SK-N-MC (cell line): ENCODE results near the gene XCL1.

Experiments
- DNase-seq: peaks from one replicate; pipeline ENCODE4 v3.0.0-alpha.2; 2011; ENCODE audit warnings: low read depth, low spot score
- H3K27ac ChIP-seq: fragments of 200-600 bp; sonication (generic); 2 replicates; pipeline ENCODE4 v1.5.1; 2016; ENCODE audit warnings: mixed run types
- H3K36me3 ChIP-seq: fragments of 200-600 bp; sonication (generic); 2 replicates; pipeline ENCODE4 v1.6.1; 2017; ENCODE audit warnings: antibody characterized with exemption, low read length, mixed read lengths; ENCODE audit not compliant: insufficient read depth
- H3K4me3 ChIP-seq: fragments of 200-600 bp; sonication (generic); 2 replicates; pipeline ENCODE4 v1.5.1; 2016
- H3K9ac ChIP-seq: fragments of 200-600 bp; sonication (generic); 2 replicates; pipeline ENCODE4 v1.8.0; 2017; ENCODE audit warnings: mixed run types, mixed read lengths; ENCODE audit not compliant: insufficient read length
- H3K9me3 ChIP-seq: fragments of 200-600 bp; sonication (generic); 2 replicates; pipeline ENCODE4 v1.6.1; 2017; ENCODE audit warnings: low read depth, mild to moderate bottlenecking, antibody characterized with exemption, low read length, moderate library complexity, mixed read lengths
- EZH2 ChIP-seq: fragments of 200-600 bp; sonication (generic); IDR thresholded peaks from one replicate; pipeline ENCODE4 v1.6.1; 2017; ENCODE audit warnings: antibody characterized with exemption
- FOXP2 ChIP-seq: optimal IDR thresholded peaks from 2 replicates; pipeline ENCODE3; 2011; ENCODE audit warnings: mild to moderate bottlenecking, moderate library complexity; ENCODE audit not compliant: insufficient read depth; ENCODE audit errors: extremely low read length, control extremely low read depth
- POLR2AphosphoS5 ChIP-seq: IDR thresholded peaks from 2 replicates; pipeline ENCODE4 v1.6.1; 2012; ENCODE audit warnings: mild to moderate bottlenecking, low read depth, low read length, borderline replicate concordance

The XCL1 gene

GRCh38 chr1:168598125-168598524 is 21.7 kb downstream of the XCL1 start:
- no peak overlapping the region for H3K4me3 ChIP-seq
- no peak for TF ChIP-seq POLR2AphosphoS5
- no peak for TF ChIP-seq EZH2
- TF ChIP-seq FOXP2, result no peak
- no peaks in the 10 kb centered on the region for H3K36me3 ChIP-seq
- DNase-seq, result no peak
- no peaks in the 10 kb centered on the region for H3K9me3 ChIP-seq
- H3K9ac ChIP-seq, result no peak overlapping the region
- no peak overlapping the region for H3K27ac ChIP-seq

GRCh38 chr1:168598892-168599291 is 22.5 kb downstream of the XCL1 start:
- no peak overlapping the region for H3K4me3 ChIP-seq

GRCh38 chr1:168599641-168600040 is 23.2 kb downstream of the XCL1 start:
- Histone ChIP-seq H3K27ac (no peak overlapping the region), H3K9ac (no peak overlapping the region), H3K9me3 (no peaks in the 10 kb centered on the region), H3K4me3 (no peak overlapping the region), H3K36me3 (no peaks in the 10 kb centered on the region)
- TF ChIP-seq POLR2AphosphoS5 (no peak), FOXP2 (no peak), EZH2 (no peak)
- no peak for DNase-seq

More at GRCh38 chr1:168598892-168599291, 22.5 kb downstream of the XCL1 start:
- H3K36me3 ChIP-seq, result no peaks in the 10 kb centered on the region
- H3K9me3 ChIP-seq, result no peaks in the 10 kb centered on the region
- H3K9ac ChIP-seq, result no peak overlapping the region
- no peak for TF ChIP-seq POLR2AphosphoS5
- TF ChIP-seq EZH2, result no peak
- TF ChIP-seq FOXP2, result no peak
- no peak overlapping the region for H3K27ac ChIP-seq
- DNase-seq, result no peak

GRCh38 chr1:168601051-168601450 is 24.6 kb downstream of the XCL1 start:
- Histone ChIP-seq H3K9ac (no peak overlapping the region), H3K27ac (no peak overlapping the region), H3K36me3 (no peaks in the 10 kb centered on the region), H3K4me3 (no peak overlapping the region), H3K9me3 (no peaks in the 10 kb centered on the region)
- DNase-seq, result no peak
- TF ChIP-seq EZH2, result no peak
- TF ChIP-seq POLR2AphosphoS5, result no peak
- no peak for TF ChIP-seq FOXP2

GRCh38 chr1:168603501-168604110 is 27.2 kb downstream of the XCL1 start:
- Histone ChIP-seq H3K27ac (no peak overlapping the region), H3K9ac (no peak overlapping the region), H3K9me3 (no peaks in the 10 kb centered on the region), H3K4me3 (no peak overlapping the region), H3K36me3 (no peaks in the 10 kb centered on the region)
- no peak for DNase-seq
- TF ChIP-seq POLR2AphosphoS5, result no peak
- TF ChIP-seq EZH2, result no peak
- TF ChIP-seq FOXP2, result no peak

- Histone ChIP-seq H3K9me3 (no peaks in the 10 kb centered on the region), H3K9ac (no peak overlapping the region), H3K4me3 (no peak overlapping the region), H3K27ac (no peak overlapping the region), H3K36me3 (no peaks in the 10 kb centered on the region)
- DNase-seq, result no peak
- no peak for TF ChIP-seq FOXP2
- no peak for TF ChIP-seq POLR2AphosphoS5
- no peak for TF ChIP-seq EZH2
These were observed 29.0 kb downstream of the XCL1 start for GRCh38 chr1:168605443-168605842.

- H3K27ac ChIP-seq, result no peak overlapping the region
- TF ChIP-seq POLR2AphosphoS5 (no peak), EZH2 (no peak), FOXP2 (no peak)
- DNase-seq, result no peak
- H3K36me3 ChIP-seq, result no peaks in the 10 kb centered on the region
- no peak overlapping the region for H3K9ac ChIP-seq
- H3K9me3 ChIP-seq, result no peaks in the 10 kb centered on the region
- H3K4me3 ChIP-seq, result no peak overlapping the region
These were observed 29.7 kb downstream of the XCL1 start for GRCh38 chr1:168606096-168606495.

- Histone ChIP-seq H3K9me3 (no peaks in the 10 kb centered on the region), H3K36me3 (no peaks in the 10 kb centered on the region), H3K9ac (no peak overlapping the region), H3K27ac (no peak overlapping the region), H3K4me3 (no peak overlapping the region)
- TF ChIP-seq POLR2AphosphoS5 (no peak), FOXP2 (no peak), EZH2 (no peak)
- DNase-seq, result no peak
These were observed 31.5 kb downstream of the XCL1 start for GRCh38 chr1:168607872-168608428.

- Histone ChIP-seq H3K36me3 (no peaks in the 10 kb centered on the region), H3K9me3 (no peaks in the 10 kb centered on the region), H3K27ac (no peak overlapping the region), H3K4me3 (no peak overlapping the region), H3K9ac (no peak overlapping the region)
- TF ChIP-seq FOXP2 (no peak), POLR2AphosphoS5 (no peak), EZH2 (no peak)
- DNase-seq, result no peak
These were observed 32.7 kb downstream of the XCL1 start for GRCh38 chr1:168608796-168609715.
